ENCODE results near the gene COL27A1.

- TF ChIP-seq CTCF (conservative IDR thresholded peaks at IDR 0.05; ENCODE audit: low read depth, low read length) (no peak), EZH2 (IDR thresholded peaks at IDR 0.05; ENCODE audit: borderline replicate concordance, low read depth, low read length, poor library complexity, severe bottlenecking) (no peak)
Observed at GRCh38 chr9:114209151-114209550, 53.8 kb downstream of the COL27A1 start.

Data from A673 (cell line).